HG03565 (cell line): ENCODE results near the gene TBCK.

Experiments
- ATAC-seq: cut with Tn5 transposase; IDR thresholded peaks from one replicate; pipeline ENCODE4 v1.9.1; 2021; ENCODE audit warnings: mild to moderate bottlenecking, moderate library complexity; ENCODE audit not compliant: unreplicated experiment

TBCK gene

DNA sequence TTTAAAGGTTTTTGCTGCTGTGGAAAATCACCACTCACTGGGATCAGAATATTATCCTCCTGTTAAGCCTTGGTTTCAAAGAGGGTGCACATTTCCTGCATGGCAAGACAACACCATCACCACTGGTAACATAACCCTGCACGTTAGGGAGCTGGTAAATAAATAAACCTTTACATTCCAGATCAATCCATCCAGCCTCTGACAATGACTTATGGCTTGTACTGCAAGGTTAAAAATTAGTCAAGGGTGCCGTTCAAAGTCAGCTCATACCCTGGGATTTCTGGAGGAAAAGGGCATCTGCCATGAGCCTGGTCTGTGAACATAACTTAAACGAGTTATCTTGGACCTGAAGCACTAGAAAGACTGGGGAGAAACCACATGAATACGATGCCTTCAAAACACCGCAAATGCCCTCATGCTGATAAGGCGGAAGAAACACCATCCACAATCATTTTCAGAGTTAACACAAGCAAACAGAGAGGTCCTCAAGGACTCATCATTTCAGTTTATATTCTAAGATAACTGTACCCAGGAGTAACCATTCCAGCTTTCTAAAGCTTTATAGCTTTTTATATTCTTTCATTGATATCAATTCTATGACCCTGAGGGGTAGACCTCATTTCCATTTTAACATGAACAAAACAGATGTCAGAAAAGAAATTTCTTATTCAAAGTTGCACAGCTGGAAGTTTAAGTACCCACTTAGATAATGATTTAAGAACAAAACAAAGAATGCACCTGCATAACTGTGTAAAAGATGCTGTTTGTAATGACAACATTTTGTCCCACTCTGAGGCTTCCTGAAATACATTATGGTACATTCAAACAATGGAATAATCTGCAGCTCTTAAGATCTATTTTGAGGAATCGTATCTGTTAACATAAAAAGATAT, 317.6 kb downstream of the TBCK start:
- ATAC-seq = no peak

GRCh38 chr4:105996845-105997244, 319.2 kb downstream of the TBCK start:
- no peak for ATAC-seq

DNA sequence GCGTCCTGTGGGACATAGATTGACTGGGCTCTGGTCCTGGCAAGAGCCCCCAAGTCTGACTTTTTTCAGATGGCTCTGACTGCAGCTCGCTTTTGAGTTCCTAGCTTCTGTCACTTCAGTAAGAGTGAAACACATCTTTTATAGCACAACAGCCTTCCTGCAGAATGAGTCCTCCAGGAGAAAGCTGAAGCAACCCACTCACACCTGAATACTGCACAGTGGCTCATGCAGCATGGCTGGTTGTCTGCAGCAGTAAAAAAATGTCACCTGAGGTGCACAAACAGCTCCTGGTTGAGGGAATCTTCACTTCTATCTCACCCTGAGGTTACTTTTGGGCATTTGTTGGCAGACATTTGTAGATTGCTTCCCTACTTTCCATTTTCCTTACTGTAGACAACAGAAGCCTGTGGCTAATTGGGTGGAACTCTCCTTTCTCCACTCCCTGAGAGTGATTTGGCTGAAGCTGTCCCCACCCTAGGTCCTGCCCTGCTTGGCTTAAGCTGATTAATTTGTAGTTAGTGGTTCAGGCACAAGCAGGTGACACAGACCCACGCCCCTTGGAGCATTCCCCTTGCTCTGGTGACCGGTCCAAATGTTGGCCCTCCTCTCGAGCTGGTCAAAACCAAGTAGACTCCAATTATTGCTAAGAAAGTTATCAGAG, 321.0 kb downstream of the TBCK start:
- no peak for ATAC-seq

DNA sequence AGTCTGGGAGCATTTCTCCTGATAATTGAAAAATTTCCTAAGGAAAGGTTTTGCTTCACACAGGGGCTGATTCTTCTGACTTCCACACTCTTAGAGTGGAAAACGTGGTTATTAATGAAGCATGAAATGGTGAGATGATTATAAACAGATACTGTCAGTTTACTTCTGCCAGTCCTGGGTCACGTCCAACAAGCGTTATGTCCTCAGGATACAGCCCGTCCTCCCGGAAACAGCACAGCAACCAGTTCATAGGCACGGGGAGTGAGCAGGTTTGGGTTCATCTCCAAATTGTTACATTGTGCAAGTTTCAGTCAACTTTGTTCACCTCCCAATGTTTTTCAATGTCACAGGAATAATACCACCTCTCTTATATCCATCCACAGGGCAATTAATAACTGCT, 321.9 kb downstream of the TBCK start:
- no peak for ATAC-seq

- no peak for ATAC-seq
Measured at GRCh38 chr4:105992641-105993305, 323.2 kb downstream of the TBCK start.

DNA sequence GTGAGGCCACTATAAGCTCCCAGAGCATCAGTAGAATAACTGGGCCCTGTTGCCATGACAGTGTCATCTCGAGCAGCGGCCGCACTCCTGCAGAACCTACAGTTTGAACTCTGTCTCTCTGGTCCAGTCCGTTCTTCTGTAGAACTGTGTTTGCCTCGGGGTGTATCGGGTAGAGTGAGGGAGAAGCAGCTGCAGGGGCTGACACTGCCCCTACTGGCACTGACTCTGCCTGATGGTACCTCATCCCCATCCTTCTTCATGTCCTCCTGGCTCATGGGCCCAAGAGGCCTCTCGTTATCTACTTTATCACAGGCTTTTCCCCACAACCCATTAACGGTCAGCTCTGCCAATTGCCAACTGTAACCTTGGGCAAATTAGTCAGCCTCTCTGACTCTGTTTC, 324.3 kb downstream of the TBCK start:
- no peak for ATAC-seq
